AG04450 (cell line): ENCODE measurements around the gene ETS2. TPM values are rescaled to one million over a fixed set of nuclear protein-coding genes. Genes with fewer than 3 reads are reported as not detected.
A peak's percentile ranks its signal among the peaks of the same experiment; 100 is the strongest.

Source experiments
- CTCF ChIA-PET: fragments of 300-600, 350-600 bp; formaldehyde crosslinking; extraction: SDS; loops from one replicate; lab custom pipeline; 2022; ENCODE audit warnings: antibody characterized with exemption, inconsistent platforms; lab: Charles Lee
- POLR2A ChIA-PET: fragments of 350-600 bp; formaldehyde crosslinking; extraction: SDS; loops from one replicate; lab custom pipeline; 2021; ENCODE audit warnings: antibody characterized with exemption, inconsistent platforms; lab: Yijun Ruan, JAX
- DNase-seq: peaks from one replicate; pipeline ENCODE4 v3.0.0-alpha.2; 2011; ENCODE audit warnings: low read depth, low spot score
- H3K27ac ChIP-seq: one replicate; pipeline ENCODE4 v1.5.1; 2012; ENCODE audit warnings: low read depth, low read length, control low read depth
- H3K27me3 ChIP-seq: one replicate; pipeline ENCODE4 v1.6.0; 2012; ENCODE audit warnings: low read length; ENCODE audit not compliant: control insufficient read depth, insufficient read depth
- H3K4me3 ChIP-seq: 2 replicates; pipeline ENCODE4 v1.5.1; 2011; ENCODE audit warnings: mild to moderate bottlenecking, low read depth, low read length, control low read depth
- H3K9me3 ChIP-seq: 2 replicates; pipeline ENCODE4 v1.5.1; 2012; ENCODE audit warnings: low read length; ENCODE audit not compliant: control insufficient read depth, insufficient read depth
- CTCF ChIP-seq: IDR thresholded peaks from 2 replicates; pipeline ENCODE4 v1.5.1; 2011; ENCODE audit warnings: low read depth, low read length, control low read depth, inconsistent platforms
- polyA plus RNA-seq: library from polyadenylated mRNA; depleted of rRNA; stranded (reverse); fragments of >200 nt; gene quantifications from 2 replicates; pipeline ENCODE4 v1.2.3, GENCODE V29; 2011

The ETS2 gene
- polyA plus RNA-seq, 1 experiment: 60.1 TPM

- no peaks in the 10 kb centered on the region for H3K9me3 ChIP-seq
- POLR2A ChIA-PET: interaction anchor here (0.5 to 0.9 kb wide), 2 partner anchors 59 to 300 kb away, joined by 3 to 4 read pairs; no protein-coding TSS in a partner anchor
- peak overlapping the region; percentile 34 for H3K27ac ChIP-seq
These were observed 8.7 kb downstream of the ETS2 start for GRCh38 chr21:38814126-38815059.

DNA sequence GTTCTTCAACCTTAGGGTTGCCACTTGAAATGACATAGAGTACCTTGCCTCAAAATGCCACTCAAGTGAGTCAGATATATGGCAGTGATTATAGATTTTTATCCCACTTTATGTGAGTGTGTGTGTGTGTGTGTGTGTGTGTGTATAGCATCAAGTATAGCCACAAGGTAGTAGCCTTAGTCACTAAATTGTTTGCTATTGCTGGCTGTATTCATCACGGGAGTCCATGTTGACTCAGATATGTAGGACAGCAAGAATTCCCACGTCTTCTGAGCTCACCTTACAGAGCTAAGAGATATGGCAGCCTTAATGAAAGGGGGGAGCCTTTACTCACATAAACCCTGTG lies 9.3 kb downstream of the ETS2 start:
- TF ChIP-seq CTCF: no peak
- no peak for DNase-seq
- ChIA-PET CTCF (interaction anchor here (1.2 kb wide), 1 partner anchor 84 kb away, joined by 3 read pairs; no protein-coding TSS in a partner anchor), POLR2A (interaction anchor here (0.6 to 0.9 kb wide), 2 partner anchors 200 to 300 kb away, joined by 3 to 4 read pairs; no protein-coding TSS in a partner anchor)
- no peak overlapping the region for H3K27ac ChIP-seq
- H3K4me3 ChIP-seq: no peak overlapping the region
- no peaks in the 10 kb centered on the region for H3K9me3 ChIP-seq
- H3K27me3 ChIP-seq: no peaks in the 10 kb centered on the region

More at GRCh38 chr21:38814126-38815059, 8.7 kb downstream of the ETS2 start:
- Histone ChIP-seq H3K4me3 (no peak overlapping the region), H3K27me3 (no peaks in the 10 kb centered on the region)
- DNase-seq: no peak
- no peak for TF ChIP-seq CTCF
- CTCF ChIA-PET: no interaction called here

DNA sequence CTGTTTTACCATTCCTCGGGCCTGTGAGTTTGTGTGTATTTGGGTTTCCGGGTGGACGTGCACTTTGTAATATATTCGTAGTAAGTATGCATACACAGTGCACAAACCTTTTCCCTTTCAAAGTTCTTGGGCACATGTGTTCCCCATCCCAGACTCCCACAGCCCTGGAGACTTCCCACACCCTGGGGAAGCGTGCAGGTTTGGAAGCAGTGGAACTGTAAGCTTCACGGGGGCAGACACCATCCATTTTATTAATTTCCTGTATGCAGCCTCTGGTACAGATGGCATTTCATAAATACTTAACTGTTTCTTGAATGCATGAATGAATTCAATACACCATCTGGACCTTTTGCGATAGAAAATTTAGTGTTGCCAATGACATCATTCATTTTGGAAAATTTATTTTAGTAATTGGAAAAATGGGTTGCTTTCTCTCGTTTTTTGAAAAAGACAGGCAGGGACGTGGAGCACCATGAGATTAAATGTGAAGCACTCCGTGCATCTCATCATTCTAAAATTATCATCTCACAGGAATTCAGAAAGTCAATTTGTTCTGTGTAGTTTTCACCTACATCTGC lies 10.8 kb downstream of the ETS2 start:
- CTCF ChIA-PET: interaction anchor here (1.2 to 2.0 kb wide), 3 partner anchors 82 to 321 kb away, joined by 3 to 5 read pairs (median 3); no protein-coding TSS in a partner anchor
- no peaks in the 10 kb centered on the region for H3K9me3 ChIP-seq
- POLR2A ChIA-PET: no interaction called here
- DNase-seq: no peak
- no peak overlapping the region for H3K4me3 ChIP-seq
- no peaks in the 10 kb centered on the region for H3K27me3 ChIP-seq
- no peak for TF ChIP-seq CTCF
- no peak overlapping the region for H3K27ac ChIP-seq

- peak overlapping the region; percentile 39 for H3K27ac ChIP-seq
- H3K4me3 ChIP-seq: no peak overlapping the region
- DNase-seq: no peak
- H3K27me3 ChIP-seq: no peaks in the 10 kb centered on the region
- ChIA-PET CTCF (interaction anchor here (1.4 to 2.0 kb wide), 2 partner anchors 83 to 320 kb away, joined by 3 to 5 read pairs; no protein-coding TSS in a partner anchor), POLR2A (interaction anchor here (1.0 to 1.1 kb wide), 3 partner anchors 8 to 44 kb away, joined by 3 read pairs; partner anchors contain the start of gene ETS2)
- TF ChIP-seq CTCF: no peak
- no peaks in the 10 kb centered on the region for H3K9me3 ChIP-seq
These were observed 11.9 kb downstream of the ETS2 start for GRCh38 chr21:38817371-38818324.
